Left lung (tissue), 10 donors: ENCODE measurements around the gene NT5DC1. TPM values are rescaled to one million over a fixed set of nuclear protein-coding genes. Genes with fewer than 3 reads are reported as not detected.

Experiments
- ATAC-seq: fragments of 200-7000 bp; cut with Tn5 transposase; one replicate; pipeline ENCODE4 v1.9.1; 2020; ENCODE audit warnings: moderate library complexity
- DNase-seq, 4 donors: peaks; one replicate each; pipeline ENCODE4 v3.0.0-alpha.2; 2013 to 2020
- H3K27ac ChIP-seq, 2 donors: fragments of 200-600 bp; sonication (generic) in 1 of 2; one replicate each; pipeline versions ENCODE4 v1.5.0 to v1.8.0; 2020 to 2021
- H3K27me3 ChIP-seq, 2 donors: fragments of 200-600 bp; sonication (generic) in 1 of 2; one replicate each; pipeline versions ENCODE4 v1.5.0 to v1.8.0; 2020 to 2021
- H3K36me3 ChIP-seq, 2 donors: fragments of 200-600 bp; sonication (generic) in 1 of 2; one replicate each; pipeline versions ENCODE4 v1.5.0 to v1.8.0; 2020 to 2021
- H3K4me1 ChIP-seq, 2 donors: fragments of 200-600 bp; one replicate each; pipeline ENCODE4 v1.8.0; 2021
- H3K4me3 ChIP-seq, 2 donors: fragments of 200-600 bp; sonication (generic) in 1 of 2; one replicate each; pipeline versions ENCODE4 v1.5.0 to v1.8.0; 2020 to 2021; ENCODE audit warnings: mild to moderate bottlenecking in 1 of 2
- H3K9me3 ChIP-seq, 2 donors: fragments of 200-600 bp; sonication (generic) in 1 of 2; one replicate each; pipeline versions ENCODE4 v1.5.0 to v1.8.0; 2020 to 2021
- intact Hi-C, 2 donors: fragments of 100-400 bp; cut with DNase I; formaldehyde crosslinking; loops; one replicate each; pipeline versions ENCODE4 v1.11.2 to v1.14.2; 2022
- polyA plus RNA-seq, 6 donors: library from polyadenylated mRNA; unstranded; fragments of 120-200 nt; gene quantifications; one replicate each; pipeline ENCODE4 v1.2.1, GENCODE V29; 2013; ENCODE audit not compliant: insufficient read length in 6 of 6
- total RNA-seq, 2 donors: library from RNA; stranded (reverse); fragmentation: NEBNext Ultra II Directional; extraction: Animal tissue kit (Norgen Biotek cat#: 25700); gene quantifications; one replicate each; pipeline ENCODE4 v1.2.1, GENCODE V29; 2021
- TF ChIP-seq, protein P1 (sequence below), 2 donors: fragments of 200-600 bp; sonication (generic) in 1 of 2; IDR thresholded peaks; one replicate each; pipeline versions ENCODE4 v1.5.0 to v1.8.0; 2021; ENCODE audit warnings: antibody characterized with exemption in 2 of 2
- donor health status: DM: no; HTN: yes; CAD: no.
- donor health status: DM: no; HTN: no; CAD: no.

The NT5DC1 gene
- total and polyA plus RNA-seq, 8 donors: 36.9 to 56.8 (median 49.9) TPM

DNA sequence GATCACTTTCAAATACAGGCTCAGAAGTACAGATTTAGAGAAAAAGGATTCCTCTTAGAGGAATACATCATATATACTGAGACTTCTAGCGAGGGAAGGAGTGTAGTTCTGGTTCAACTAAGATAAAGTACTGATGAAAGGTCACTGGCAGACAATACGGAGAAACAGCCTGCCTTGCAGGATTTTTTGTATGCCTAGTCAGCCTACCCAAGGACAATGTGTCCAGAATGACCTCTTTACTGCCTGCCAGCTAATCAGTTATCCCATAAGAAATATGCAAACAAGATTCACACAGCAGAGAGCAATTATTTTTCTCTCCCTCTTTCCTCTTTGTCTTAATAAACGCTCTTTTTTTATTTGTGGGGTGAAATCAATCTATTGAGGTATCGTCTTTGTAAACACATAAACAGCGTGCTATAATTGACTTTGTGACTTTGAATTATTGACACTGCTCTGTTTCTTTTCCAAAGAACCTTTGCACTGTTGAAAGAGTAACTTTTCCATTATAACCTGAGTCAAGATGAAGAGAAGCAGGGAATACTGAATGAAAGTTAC lies 154.7 kb downstream of the NT5DC1 start:
- no peak for ATAC-seq
- peaks cover 31 to 42% of the 10 kb centered on the region in 2 donors for H3K4me1 ChIP-seq
- peak in 1 of 4 donors; percentile 45 for DNase-seq
- TF ChIP-seq, protein P1, sequence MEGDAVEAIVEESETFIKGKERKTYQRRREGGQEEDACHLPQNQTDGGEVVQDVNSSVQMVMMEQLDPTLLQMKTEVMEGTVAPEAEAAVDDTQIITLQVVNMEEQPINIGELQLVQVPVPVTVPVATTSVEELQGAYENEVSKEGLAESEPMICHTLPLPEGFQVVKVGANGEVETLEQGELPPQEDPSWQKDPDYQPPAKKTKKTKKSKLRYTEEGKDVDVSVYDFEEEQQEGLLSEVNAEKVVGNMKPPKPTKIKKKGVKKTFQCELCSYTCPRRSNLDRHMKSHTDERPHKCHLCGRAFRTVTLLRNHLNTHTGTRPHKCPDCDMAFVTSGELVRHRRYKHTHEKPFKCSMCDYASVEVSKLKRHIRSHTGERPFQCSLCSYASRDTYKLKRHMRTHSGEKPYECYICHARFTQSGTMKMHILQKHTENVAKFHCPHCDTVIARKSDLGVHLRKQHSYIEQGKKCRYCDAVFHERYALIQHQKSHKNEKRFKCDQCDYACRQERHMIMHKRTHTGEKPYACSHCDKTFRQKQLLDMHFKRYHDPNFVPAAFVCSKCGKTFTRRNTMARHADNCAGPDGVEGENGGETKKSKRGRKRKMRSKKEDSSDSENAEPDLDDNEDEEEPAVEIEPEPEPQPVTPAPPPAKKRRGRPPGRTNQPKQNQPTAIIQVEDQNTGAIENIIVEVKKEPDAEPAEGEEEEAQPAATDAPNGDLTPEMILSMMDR (IDR thresholded peaks at IDR 0.05): no peak
- H3K36me3 ChIP-seq: peaks cover 0 to 5% of the 10 kb centered on the region in 2 donors
- intact Hi-C loops: no loop called here
- no peaks in the 10 kb centered on the region for H3K27me3 ChIP-seq
- no peaks in the 10 kb centered on the region for H3K9me3 ChIP-seq
- H3K27ac ChIP-seq: no peak overlapping the region
- no peak overlapping the region for H3K4me3 ChIP-seq

DNA sequence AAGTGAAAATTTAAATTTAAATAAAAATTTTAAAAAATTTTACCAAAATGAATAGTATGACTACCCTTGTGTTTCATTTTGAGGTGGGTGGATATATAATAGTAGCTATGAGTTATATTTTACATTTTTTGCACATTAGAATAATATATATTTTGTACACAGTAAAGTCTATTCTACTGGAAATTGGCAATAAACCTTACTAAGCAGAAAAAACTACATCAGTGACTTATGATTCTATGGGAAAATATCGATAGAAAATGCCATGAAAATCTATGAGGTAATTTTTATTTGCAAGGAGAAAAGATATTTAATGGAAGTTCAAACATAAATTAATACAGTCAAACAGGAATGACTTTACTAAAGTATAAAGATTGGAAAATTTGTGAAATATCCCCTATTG lies 156.0 kb downstream of the NT5DC1 start:
- H3K27ac ChIP-seq: no peak overlapping the region
- TF ChIP-seq, protein P1 (IDR thresholded peaks at IDR 0.05): no peak
- peaks cover 22 to 29% of the 10 kb centered on the region in 2 donors for H3K4me1 ChIP-seq
- H3K27me3 ChIP-seq: no peaks in the 10 kb centered on the region
- peaks cover 0 to 5% of the 10 kb centered on the region in 2 donors for H3K36me3 ChIP-seq
- intact Hi-C loops: no loop called here
- DNase-seq (no peak), ATAC-seq (no peak)
- no peak overlapping the region for H3K4me3 ChIP-seq
- H3K9me3 ChIP-seq: no peaks in the 10 kb centered on the region

DNA sequence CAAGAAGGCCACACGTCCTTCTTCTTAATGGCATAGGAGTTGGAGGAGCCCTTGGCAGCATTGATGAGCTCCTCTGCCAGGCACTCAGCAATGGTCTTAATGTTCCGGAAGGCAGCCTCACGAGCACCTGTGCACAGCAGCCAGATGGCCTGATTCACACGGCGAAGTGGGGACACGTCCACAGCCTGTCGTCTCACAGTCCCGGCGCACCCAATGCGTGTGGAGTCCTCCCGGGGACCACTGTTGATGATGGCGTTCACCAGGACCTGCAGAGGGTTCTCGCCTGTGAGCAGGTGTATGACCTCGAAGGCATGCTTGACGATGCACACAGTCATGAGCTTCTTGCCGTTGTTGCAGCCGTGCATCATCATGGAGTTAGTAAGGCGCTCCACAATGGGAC lies 157.9 kb downstream of the NT5DC1 start:
- Histone ChIP-seq H3K27ac (no peak overlapping the region), H3K4me1 (peaks cover 7 to 11% of the 10 kb centered on the region in 2 donors), H3K36me3 (peaks cover 0 to 5% of the 10 kb centered on the region in 2 donors), H3K27me3 (no peaks in the 10 kb centered on the region), H3K4me3 (no peak overlapping the region), H3K9me3 (peaks cover 0 to 3% of the 10 kb centered on the region in 2 donors)
- ATAC-seq (no peak), DNase-seq (peak in 1 of 4 donors; percentile 63)
- intact Hi-C loops: no loop called here
- TF ChIP-seq, protein P1 (IDR thresholded peaks at IDR 0.05): no peak

DNA sequence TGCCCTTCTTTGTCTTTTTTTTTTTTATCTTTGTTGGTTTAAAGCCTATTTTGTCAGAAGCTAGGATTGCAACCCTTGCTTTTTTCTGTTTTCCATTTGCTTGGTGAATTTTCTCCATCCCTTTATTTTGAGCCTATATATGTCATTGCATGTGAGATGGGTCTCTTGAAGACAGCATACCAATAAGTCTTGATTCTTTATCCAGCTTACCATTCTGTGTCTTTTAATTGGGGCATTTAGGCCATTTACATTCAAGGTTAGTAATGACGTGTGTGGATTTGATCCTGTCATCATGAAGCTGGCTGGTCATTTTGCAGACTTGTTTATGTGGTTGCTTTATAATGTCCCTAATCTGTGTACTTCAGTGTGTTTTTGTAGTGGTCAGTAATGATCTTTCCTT lies 162.7 kb downstream of the NT5DC1 start:
- no peak for DNase-seq
- intact Hi-C loops: no loop called here
- H3K4me1 ChIP-seq: peaks cover 0 to 2% of the 10 kb centered on the region in 2 donors

DNA sequence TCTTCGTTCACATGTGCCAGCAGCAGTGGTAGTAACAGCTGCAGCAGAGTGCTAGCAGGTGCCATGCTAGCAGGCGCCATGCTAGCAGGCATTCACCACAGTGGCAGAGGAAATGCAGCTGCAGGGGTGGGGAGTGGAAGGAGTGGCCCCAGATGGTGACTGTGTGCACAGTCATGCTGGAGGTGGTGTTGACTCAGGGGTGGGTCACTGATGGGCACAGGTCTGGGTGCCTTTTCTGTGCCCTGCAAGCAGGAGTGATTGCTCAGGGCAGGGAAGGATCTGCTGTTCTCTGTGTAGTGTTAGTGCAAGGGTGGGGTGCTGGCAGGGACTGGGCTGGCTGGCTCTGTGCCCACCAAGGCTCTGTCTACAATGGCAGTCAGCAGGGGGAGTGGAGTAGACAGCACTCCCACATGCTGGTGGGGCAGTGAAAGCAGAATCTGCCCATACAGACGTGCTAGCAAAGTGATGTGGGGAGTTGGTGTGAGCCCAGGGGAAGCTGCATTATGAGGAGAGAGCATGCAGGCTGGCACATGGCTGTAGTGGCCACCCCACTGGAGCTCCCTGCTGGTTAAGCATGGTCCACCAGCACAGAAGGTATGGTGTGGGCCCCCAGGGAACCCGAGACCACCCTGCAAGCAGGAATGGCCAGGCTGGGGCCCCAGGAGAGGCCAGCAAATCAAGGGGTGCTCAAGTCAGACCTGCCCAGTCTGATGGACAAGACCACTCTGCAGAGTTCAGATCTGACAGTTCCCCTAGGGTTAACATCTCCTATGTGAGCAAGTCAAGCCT lies 164.6 kb downstream of the NT5DC1 start:
- intact Hi-C loops: no loop called here
- DNase-seq: peak in 1 of 4 donors; percentile 36
- Histone ChIP-seq H3K36me3 (no peaks in the 10 kb centered on the region), H3K4me3 (no peak overlapping the region), H3K9me3 (peaks cover 0 to 5% of the 10 kb centered on the region in 2 donors), H3K27ac (no peak overlapping the region), H3K27me3 (no peaks in the 10 kb centered on the region), H3K4me1 (peaks cover 0 to 6% of the 10 kb centered on the region in 2 donors)
- ATAC-seq: no peak
- TF ChIP-seq, protein P1 (IDR thresholded peaks at IDR 0.05): no peak

More for the DNA sequence above, 162.7 kb downstream of the NT5DC1 start:
- Histone ChIP-seq H3K9me3 (peaks cover 0 to 5% of the 10 kb centered on the region in 2 donors), H3K36me3 (peaks cover 0 to 5% of the 10 kb centered on the region in 2 donors), H3K27ac (no peak overlapping the region), H3K4me3 (no peak overlapping the region), H3K27me3 (no peaks in the 10 kb centered on the region)
- TF ChIP-seq, protein P1 (IDR thresholded peaks at IDR 0.05): no peak
- no peak for ATAC-seq
